Measurements from ENCODE around the gene ALKBH5.

Gene ALKBH5

DNA sequence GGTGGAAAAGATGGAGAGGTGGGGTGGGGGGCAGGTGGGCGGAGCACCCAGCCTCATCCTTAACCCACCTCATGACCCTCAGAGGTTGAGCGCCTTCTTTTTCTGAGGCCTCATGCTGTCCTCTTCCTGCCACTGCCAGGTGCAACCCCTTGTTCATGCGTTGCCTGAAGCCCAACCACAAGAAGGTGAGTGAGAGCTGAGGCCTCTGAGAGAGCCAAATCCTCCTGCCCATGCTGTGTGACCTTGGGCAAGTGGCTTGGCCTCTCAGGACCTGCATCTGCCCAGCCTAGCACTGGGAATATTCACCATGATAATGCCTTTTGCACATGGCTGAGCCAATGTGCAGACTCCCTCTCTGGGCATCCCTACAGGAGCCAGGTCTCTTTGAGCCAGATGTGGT, 43.0 kb upstream of the ALKBH5 start:
- ChIA-PET POLR2A (no interaction called here), CTCF (interaction anchor here (0.7 to 6.9 kb wide), 17 partner anchors 8 to 102 kb away, joined by 3 to 67 read pairs (median 5); partner anchors contain the start of gene ALKBH5)
- TF ChIP-seq, protein P1, sequence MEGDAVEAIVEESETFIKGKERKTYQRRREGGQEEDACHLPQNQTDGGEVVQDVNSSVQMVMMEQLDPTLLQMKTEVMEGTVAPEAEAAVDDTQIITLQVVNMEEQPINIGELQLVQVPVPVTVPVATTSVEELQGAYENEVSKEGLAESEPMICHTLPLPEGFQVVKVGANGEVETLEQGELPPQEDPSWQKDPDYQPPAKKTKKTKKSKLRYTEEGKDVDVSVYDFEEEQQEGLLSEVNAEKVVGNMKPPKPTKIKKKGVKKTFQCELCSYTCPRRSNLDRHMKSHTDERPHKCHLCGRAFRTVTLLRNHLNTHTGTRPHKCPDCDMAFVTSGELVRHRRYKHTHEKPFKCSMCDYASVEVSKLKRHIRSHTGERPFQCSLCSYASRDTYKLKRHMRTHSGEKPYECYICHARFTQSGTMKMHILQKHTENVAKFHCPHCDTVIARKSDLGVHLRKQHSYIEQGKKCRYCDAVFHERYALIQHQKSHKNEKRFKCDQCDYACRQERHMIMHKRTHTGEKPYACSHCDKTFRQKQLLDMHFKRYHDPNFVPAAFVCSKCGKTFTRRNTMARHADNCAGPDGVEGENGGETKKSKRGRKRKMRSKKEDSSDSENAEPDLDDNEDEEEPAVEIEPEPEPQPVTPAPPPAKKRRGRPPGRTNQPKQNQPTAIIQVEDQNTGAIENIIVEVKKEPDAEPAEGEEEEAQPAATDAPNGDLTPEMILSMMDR (IDR thresholded peaks at IDR 0.05; ENCODE audit: insufficient read depth, low read length, missing control alignments) = no peak
- no peak overlapping the region for H3K4me3 ChIP-seq (ENCODE audit: low read depth, low read length)
- no peak for DNase-seq (ENCODE audit: low read depth, low spot score)

DNA sequence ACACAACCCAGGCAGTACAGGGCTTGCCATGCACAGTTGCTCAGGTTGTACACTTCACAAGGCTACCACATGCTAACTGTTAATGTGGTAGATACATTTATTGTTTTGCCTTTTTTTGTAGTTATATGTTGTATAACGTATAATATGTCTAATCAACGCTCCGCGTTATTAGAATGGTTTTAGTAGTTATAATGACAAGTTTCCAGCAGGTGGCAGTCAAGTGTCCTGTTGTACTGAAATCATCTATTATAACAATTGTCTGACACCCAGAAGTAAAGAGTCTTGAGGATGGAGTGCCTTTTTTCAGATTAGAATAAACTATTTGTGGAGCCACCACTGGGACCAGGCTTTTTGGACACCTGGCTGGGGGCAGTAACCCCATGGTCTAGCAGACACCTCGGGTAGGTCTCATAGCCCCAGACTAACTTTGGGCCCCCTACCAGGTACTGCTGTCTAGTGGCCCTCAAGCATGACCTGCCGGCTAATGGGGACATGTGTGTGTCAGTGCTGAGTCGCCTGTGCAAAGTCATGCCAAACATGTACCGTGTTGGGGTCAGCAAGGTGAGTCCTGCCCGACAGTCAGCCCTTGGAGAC, 42.3 kb upstream of the ALKBH5 start:
- no peak for DNase-seq (ENCODE audit: low read depth, low spot score)
- CTCF ChIA-PET = interaction anchor here (0.7 to 6.9 kb wide), 21 partner anchors 9 to 101 kb away, joined by 3 to 67 read pairs (median 4); partner anchors contain the start of gene ALKBH5
- TF ChIP-seq, protein P1 (IDR thresholded peaks at IDR 0.05; ENCODE audit: insufficient read depth, low read length, missing control alignments) = peak; percentile 44
- H3K4me3 ChIP-seq (ENCODE audit: low read depth, low read length) = no peak overlapping the region
- POLR2A ChIA-PET = no interaction called here

DNA sequence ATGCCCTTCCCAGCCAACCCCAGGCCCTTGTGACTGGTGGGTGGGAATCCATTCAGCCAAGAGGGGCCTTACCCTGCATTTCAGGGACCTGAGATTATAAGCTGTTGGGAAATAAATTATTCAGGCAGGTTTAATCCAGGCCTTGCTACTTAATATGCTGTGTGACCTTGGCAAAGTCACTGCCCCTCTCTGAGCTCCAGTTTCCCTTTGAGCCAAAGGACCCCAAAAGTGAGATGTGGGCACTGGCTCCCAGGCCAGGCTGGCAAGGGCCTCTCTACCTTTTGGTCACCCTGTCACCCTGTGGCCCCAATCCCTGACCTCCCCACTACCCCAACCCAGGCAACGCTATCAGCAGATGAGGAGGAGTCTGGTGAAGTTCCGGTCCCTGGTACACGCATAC, 41.2 kb upstream of the ALKBH5 start:
- ChIA-PET CTCF (interaction anchor here (0.7 to 6.9 kb wide), 13 partner anchors 10 to 90 kb away, joined by 3 to 67 read pairs (median 5); no protein-coding TSS in a partner anchor), POLR2A (no interaction called here)
- TF ChIP-seq, protein P1 (IDR thresholded peaks at IDR 0.05; ENCODE audit: insufficient read depth, low read length, missing control alignments) = no peak
- no peak for DNase-seq (ENCODE audit: low read depth, low spot score)
- H3K4me3 ChIP-seq (ENCODE audit: low read depth, low read length) = no peak overlapping the region

DNA sequence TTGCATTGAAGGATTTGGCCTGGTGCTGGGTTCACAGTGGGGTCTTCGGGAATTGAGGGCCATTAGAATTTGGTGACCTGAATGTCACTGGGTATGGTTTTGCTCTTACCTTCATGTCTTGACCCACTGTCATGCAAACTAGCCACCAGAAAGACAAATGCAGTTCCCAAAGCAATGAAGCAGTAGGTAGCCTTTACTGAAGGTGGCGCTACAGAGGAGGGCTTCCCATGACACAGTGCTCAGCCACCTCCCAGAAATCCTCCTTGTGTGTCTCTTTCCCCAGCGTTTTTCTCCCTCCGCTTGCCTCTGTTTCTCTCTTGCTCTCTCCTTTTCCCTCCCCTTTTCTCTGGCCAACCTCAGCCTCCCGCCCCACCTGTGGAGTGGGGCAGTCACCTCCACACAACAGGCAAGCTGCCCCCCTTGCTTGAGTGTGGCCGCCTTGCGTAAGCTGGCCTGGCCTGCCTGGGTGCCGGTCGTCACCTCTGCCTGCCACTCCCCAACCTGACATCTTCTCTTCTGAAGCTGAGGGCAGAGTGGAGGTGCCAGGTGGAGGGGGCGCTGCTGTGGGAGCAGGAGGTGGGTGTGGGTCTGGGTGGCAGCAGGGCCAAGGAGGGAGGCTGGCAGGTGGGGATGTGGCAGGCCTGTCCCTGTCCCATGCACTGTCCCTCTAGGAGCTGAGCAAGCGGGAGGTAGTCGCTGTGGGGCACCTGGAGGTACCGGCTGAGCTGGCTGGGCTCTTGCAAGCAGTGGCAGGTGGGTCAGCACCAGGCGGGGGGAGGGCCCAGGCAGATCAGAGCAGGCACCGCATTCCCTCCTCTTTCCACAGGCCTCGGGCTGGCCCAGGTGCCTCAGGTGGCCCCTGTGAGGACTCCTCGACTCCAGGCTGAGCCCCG, 40.3 kb upstream of the ALKBH5 start:
- ChIA-PET POLR2A (no interaction called here), CTCF (interaction anchor here (0.8 to 6.9 kb wide), 4 partner anchors 10 to 63 kb away, joined by 4 to 67 read pairs (median 8); no protein-coding TSS in a partner anchor)
- H3K4me3 ChIP-seq (ENCODE audit: low read depth, low read length) = no peak overlapping the region
- no peak for DNase-seq (ENCODE audit: low read depth, low spot score)
- TF ChIP-seq, protein P1 (IDR thresholded peaks at IDR 0.05; ENCODE audit: insufficient read depth, low read length, missing control alignments) = peak; percentile 32

DNA sequence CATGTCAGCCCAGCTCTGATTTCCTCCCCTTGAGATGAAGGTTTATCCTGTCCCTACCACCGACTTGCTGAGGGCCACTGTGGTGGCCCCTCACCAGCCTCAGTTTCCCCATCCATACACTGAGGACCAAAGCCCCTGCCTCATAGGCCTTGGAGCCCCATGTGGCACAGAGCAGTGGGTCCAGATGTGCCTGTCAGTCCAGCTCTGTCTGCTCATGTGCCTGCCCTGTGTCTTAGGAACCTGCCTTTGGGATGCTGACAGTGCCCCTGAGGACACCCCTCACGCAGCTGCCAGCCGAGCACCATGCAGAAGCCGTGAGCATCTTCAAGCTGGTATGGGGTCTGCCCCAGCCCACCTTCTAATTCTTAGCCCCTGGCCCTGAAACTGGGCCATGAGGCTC, 39.4 kb upstream of the ALKBH5 start:
- CTCF ChIA-PET = interaction anchor here (2.6 kb wide), 1 partner anchor 12 kb away, joined by 11 read pairs; no protein-coding TSS in a partner anchor
- DNase-seq (ENCODE audit: low read depth, low spot score) = no peak
- POLR2A ChIA-PET = interaction anchor here (0.7 kb wide), 1 partner anchor 39 kb away, joined by 3 read pairs; the partner anchor contains the start of gene ALKBH5
- TF ChIP-seq, protein P1 (IDR thresholded peaks at IDR 0.05; ENCODE audit: insufficient read depth, low read length, missing control alignments) = no peak
- H3K4me3 ChIP-seq (ENCODE audit: low read depth, low read length) = no peak overlapping the region

DNA sequence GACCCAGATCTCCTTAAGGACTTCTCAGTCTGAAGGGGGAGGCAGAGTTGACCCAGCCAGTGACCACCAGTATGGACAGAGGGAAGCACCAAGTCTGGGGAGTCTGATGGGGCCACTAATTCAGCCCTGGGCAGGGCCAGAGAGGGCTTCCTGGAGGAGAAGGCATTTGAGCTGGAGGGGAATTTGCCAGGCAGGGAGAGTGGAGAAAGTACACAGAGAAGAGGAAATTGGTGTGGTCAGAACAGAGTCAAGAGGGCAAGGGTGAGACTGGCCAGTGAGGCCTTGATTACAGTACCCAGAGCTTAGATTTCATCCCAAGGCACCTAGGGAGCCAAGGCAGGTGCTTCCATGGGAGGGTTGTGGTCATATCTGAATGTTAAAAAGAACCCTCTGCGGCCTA, 38.8 kb upstream of the ALKBH5 start:
- POLR2A ChIA-PET = interaction anchor here (0.7 kb wide), 1 partner anchor 39 kb away, joined by 3 read pairs; the partner anchor contains the start of gene ALKBH5
- CTCF ChIA-PET = interaction anchor here (0.8 to 2.6 kb wide), 2 partner anchors 11 to 73 kb away, joined by 3 to 11 read pairs; no protein-coding TSS in a partner anchor
- TF ChIP-seq, protein P1 (IDR thresholded peaks at IDR 0.05; ENCODE audit: insufficient read depth, low read length, missing control alignments) = no peak
- no peak for DNase-seq (ENCODE audit: low read depth, low spot score)
- H3K4me3 ChIP-seq (ENCODE audit: low read depth, low read length) = no peak overlapping the region

All from AG04449 (cell line).